Peyer's patch (tissue), 4 donors: ENCODE results near the gene CHST8.

ENCODE experiments used
- POLR2A ChIP-seq, 2 donors: fragments of 450-650 bp; IDR thresholded peaks; one replicate each; pipeline ENCODE4 v1.5.1; 2017; ENCODE audit warnings: antibody characterized with exemption in 2 of 2, mild to moderate bottlenecking in 2 of 2, moderate library complexity in 2 of 2
- TF ChIP-seq, protein P1 (sequence below), 6 experiments: fragments of 450-650 bp in 4 of 6; fragments of 200-600 bp in 2 of 6; sonication (generic) in 1 of 6; IDR thresholded peaks; one replicate each; pipeline ENCODE4 v1.5.1; 2017 to 2019; ENCODE audit warnings: antibody characterized with exemption in 6 of 6, mild to moderate bottlenecking in 3 of 6, moderate library complexity in 1 of 6

DNA sequence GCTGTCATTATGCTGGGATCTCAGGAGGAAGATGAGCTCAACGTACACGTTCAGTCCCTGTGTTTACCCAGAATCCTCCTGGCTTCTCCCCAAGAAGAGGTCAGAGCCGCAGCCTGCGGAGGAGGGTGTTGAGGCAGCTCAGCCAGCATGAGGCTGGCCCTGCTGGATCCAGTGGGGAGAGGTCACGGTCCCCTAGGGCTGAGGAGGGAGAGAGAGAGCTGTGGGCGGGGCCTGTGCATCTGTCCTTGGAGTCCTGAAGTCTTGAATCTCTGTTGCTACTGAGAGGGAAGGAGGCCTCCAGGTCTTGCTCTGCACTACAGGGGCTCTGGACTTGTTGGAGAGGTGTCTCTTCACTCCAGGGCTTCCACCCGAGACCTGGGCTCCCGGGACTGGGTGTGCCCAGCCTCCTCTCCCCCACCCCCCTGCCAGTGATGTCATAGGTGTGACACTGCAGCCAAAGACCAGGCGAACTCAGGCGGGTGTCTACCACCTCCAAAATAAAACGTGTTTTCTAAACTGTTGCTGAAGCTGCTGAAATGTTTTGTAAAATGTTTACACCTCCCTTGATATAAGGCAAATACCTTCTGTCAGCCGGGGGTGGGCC lies 97.0 kb downstream of the CHST8 start:
- TF ChIP-seq, protein P1, sequence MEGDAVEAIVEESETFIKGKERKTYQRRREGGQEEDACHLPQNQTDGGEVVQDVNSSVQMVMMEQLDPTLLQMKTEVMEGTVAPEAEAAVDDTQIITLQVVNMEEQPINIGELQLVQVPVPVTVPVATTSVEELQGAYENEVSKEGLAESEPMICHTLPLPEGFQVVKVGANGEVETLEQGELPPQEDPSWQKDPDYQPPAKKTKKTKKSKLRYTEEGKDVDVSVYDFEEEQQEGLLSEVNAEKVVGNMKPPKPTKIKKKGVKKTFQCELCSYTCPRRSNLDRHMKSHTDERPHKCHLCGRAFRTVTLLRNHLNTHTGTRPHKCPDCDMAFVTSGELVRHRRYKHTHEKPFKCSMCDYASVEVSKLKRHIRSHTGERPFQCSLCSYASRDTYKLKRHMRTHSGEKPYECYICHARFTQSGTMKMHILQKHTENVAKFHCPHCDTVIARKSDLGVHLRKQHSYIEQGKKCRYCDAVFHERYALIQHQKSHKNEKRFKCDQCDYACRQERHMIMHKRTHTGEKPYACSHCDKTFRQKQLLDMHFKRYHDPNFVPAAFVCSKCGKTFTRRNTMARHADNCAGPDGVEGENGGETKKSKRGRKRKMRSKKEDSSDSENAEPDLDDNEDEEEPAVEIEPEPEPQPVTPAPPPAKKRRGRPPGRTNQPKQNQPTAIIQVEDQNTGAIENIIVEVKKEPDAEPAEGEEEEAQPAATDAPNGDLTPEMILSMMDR (IDR thresholded peaks at IDR 0.05): no peak
- TF ChIP-seq POLR2A (IDR thresholded peaks at IDR 0.05): no peak
